RWPE1 (cell line): ENCODE results near the gene CERS6.
"Not testable (repeated sequence)": the region's sequence is repeated elsewhere in the genome, so short reads cannot be mapped to it uniquely, and the experiment has no call there.

Source experiments
- CTCF ChIA-PET: fragments of 350-600 bp; sonication (Branson Sonifier 250); formaldehyde crosslinking; extraction: SDS; loops from one replicate; lab custom pipeline; 2021; lab: Yijun Ruan, JAX
- POLR2A ChIA-PET: fragments of 400-600 bp; formaldehyde crosslinking; extraction: SDS; loops from one replicate; lab custom pipeline; 2020; ENCODE audit warnings: antibody characterized with exemption; ENCODE audit not compliant: low non-redundant PET; lab: Yijun Ruan, JAX
- DNase-seq: peaks from one replicate; pipeline ENCODE4 v3.0.0; 2012; ENCODE audit warnings: low spot score
- H3K27ac ChIP-seq: fragments of 450-650 bp; 2 replicates; pipeline ENCODE4 v1.5.1; 2017
- CTCF ChIP-seq: fragments of 450-650 bp; conservative IDR thresholded peaks from 2 replicates; pipeline ENCODE4 v1.5.1; 2017; ENCODE audit warnings: low read depth, mild to moderate bottlenecking

The CERS6 gene

GRCh38 chr2:168490946-168491605 is 35.0 kb downstream of the CERS6 start:
- DNase-seq = no peak
- no peak overlapping the region for H3K27ac ChIP-seq
- ChIA-PET POLR2A (no interaction called here), CTCF (interaction anchor here (1.0 kb wide), 1 partner anchor 8 kb away, joined by 4 read pairs; no protein-coding TSS in a partner anchor)
- TF ChIP-seq CTCF = no peak

- POLR2A ChIA-PET, H3K27ac ChIP-seq, DNase-seq: not testable (repeated sequence)
- CTCF ChIA-PET = interaction anchor here (1.0 kb wide), 1 partner anchor 9 kb away, joined by 4 read pairs; no protein-coding TSS in a partner anchor
Observed at GRCh38 chr2:168491728-168492127, 35.7 kb downstream of the CERS6 start.

GRCh38 chr2:168493219-168493618 is 37.1 kb downstream of the CERS6 start:
- H3K27ac ChIP-seq, CTCF ChIA-PET, POLR2A ChIA-PET, DNase-seq: not testable (repeated sequence)

- ChIA-PET CTCF (interaction anchor here (0.7 kb wide), 1 partner anchor 11 kb away, joined by 4 read pairs; no protein-coding TSS in a partner anchor), POLR2A (no interaction called here)
- DNase-seq = no peak
- no peak overlapping the region for H3K27ac ChIP-seq
- TF ChIP-seq CTCF = no peak
Observed at GRCh38 chr2:168494190-168494711, 38.2 kb downstream of the CERS6 start.

GRCh38 chr2:168495524-168495923 is 39.5 kb downstream of the CERS6 start:
- no peak overlapping the region for H3K27ac ChIP-seq
- no peak for DNase-seq
- CTCF ChIA-PET = interaction anchor here (0.6 kb wide), 2 partner anchors 210 to 1433 kb away, joined by 3 to 4 read pairs; no protein-coding TSS in a partner anchor
- no peak for TF ChIP-seq CTCF
- POLR2A ChIA-PET = no interaction called here

GRCh38 chr2:168496906-168497305 is 40.8 kb downstream of the CERS6 start:
- DNase-seq = no peak
- H3K27ac ChIP-seq = no peak overlapping the region
- POLR2A ChIA-PET = no interaction called here
- CTCF ChIA-PET = no interaction called here
- TF ChIP-seq CTCF = no peak

GRCh38 chr2:168499500-168499899 is 43.4 kb downstream of the CERS6 start:
- no peak for DNase-seq
- ChIA-PET POLR2A (no interaction called here), CTCF (no interaction called here)
- TF ChIP-seq CTCF = no peak
- H3K27ac ChIP-seq = no peak overlapping the region
